K562 (cell line): ENCODE measurements around the gene KLC3. TPM values are rescaled to one million over a fixed set of nuclear protein-coding genes. Genes with fewer than 3 reads are reported as not detected.

Source experiments
- ADNP ChIP-seq: fragments of 200-800 bp; sonication (Bioruptor generic); IDR thresholded peaks from 2 replicates; pipeline ENCODE4 v1.6.1; 2016; ENCODE audit warnings: missing genetic modification characterization, missing compliant biosample characterization
- BRD9 ChIP-seq: fragments of 450-650 bp; IDR thresholded peaks from 2 replicates; pipeline ENCODE4 v1.6.1; 2018; ENCODE audit warnings: low read depth; ENCODE audit not compliant: partially characterized antibody
- CHCHD3 ChIP-seq: fragments of 250-450 bp; sonication (Bioruptor Pico); IDR thresholded peaks from 2 replicates; pipeline ENCODE4 v2.1.2; 2022; ENCODE audit warnings: mild to moderate bottlenecking
- EGR1 ChIP-seq: fragments of 450-650 bp; conservative IDR thresholded peaks from 2 replicates; pipeline ENCODE4 v1.6.1; 2017; ENCODE audit warnings: mild to moderate bottlenecking
- ESRRA ChIP-seq: fragments of 450-650 bp; IDR thresholded peaks from 2 replicates; pipeline ENCODE4 v1.6.1; 2014; ENCODE audit warnings: low read depth, mild to moderate bottlenecking, moderate library complexity, borderline replicate concordance
- FOXA1 ChIP-seq: fragments of 450-650 bp; IDR thresholded peaks from 2 replicates; pipeline ENCODE4 v1.6.1; 2016; ENCODE audit warnings: mild to moderate bottlenecking, borderline replicate concordance
- GTF2A2 ChIP-seq: IDR thresholded peaks from 2 replicates; pipeline ENCODE4 v1.6.1; 2016; ENCODE audit warnings: mild to moderate bottlenecking, missing genetic modification characterization, missing compliant biosample characterization
- HDAC2 ChIP-seq: fragments of 450-650 bp; IDR thresholded peaks from 2 replicates; pipeline ENCODE4 v1.6.1; 2016; ENCODE audit warnings: mild to moderate bottlenecking
- KAT2B ChIP-seq: IDR thresholded peaks from one replicate; pipeline ENCODE4 v1.6.1; 2012; ENCODE audit warnings: low read depth, mild to moderate bottlenecking, control low read depth, inconsistent platforms, low read length, moderate library complexity
- KAT8 ChIP-seq: fragments of 450-650 bp; IDR thresholded peaks from 2 replicates; pipeline ENCODE4 v1.6.1; 2016; ENCODE audit warnings: low read depth, mild to moderate bottlenecking
- MXI1 ChIP-seq: IDR thresholded peaks from 2 replicates; pipeline ENCODE4 v1.6.1; 2011; ENCODE audit warnings: low read depth, mild to moderate bottlenecking, improper control_type of control experiment, low read length
- MYNN ChIP-seq, 2 experiments: sonication (generic); formaldehyde crosslinking in 1 of 2; IDR thresholded peaks; 2 replicates each; pipeline versions ENCODE4 v1.5.0 to v1.6.1; 2016 to 2020; ENCODE audit warnings: antibody characterized with exemption in 1 of 2, missing genetic modification reagents in 1 of 2
- NELFE ChIP-seq: IDR thresholded peaks from 2 replicates; pipeline ENCODE4 v1.6.1; 2011; ENCODE audit warnings: mild to moderate bottlenecking; ENCODE audit not compliant: insufficient read depth, insufficient read length
- PTBP1 ChIP-seq: fragments of 200-400 bp; formaldehyde crosslinking; IDR thresholded peaks from 2 replicates; pipeline ENCODE4 v1.6.1; 2017; ENCODE audit warnings: low read depth, low read length
- RBM25 ChIP-seq: fragments of 200-400 bp; formaldehyde crosslinking; IDR thresholded peaks from 2 replicates; pipeline ENCODE4 v1.6.1; 2018; ENCODE audit warnings: low read length, low read depth, moderate library complexity; ENCODE audit not compliant: severe bottlenecking
- RCOR1 ChIP-seq, 2 experiments: IDR thresholded peaks; 2 replicates each; pipeline ENCODE4 v1.6.1; 2012; ENCODE audit warnings: low read depth in 2 of 2, low read length in 2 of 2, borderline replicate concordance in 1 of 2, improper control_type of control experiment in 1 of 2
- SMAD1 ChIP-seq: fragments of 150-350 bp; IDR thresholded peaks from 2 replicates; pipeline ENCODE4 v1.6.1; 2014; ENCODE audit warnings: low read length, low read depth; ENCODE audit not compliant: partially characterized antibody
- ZFP36 ChIP-seq: fragments of 150-350 bp; IDR thresholded peaks from 2 replicates; pipeline ENCODE4 v1.6.1; 2018; ENCODE audit warnings: low read length, low read depth; ENCODE audit not compliant: partially characterized antibody
- ZNF79 ChIP-seq: fragments of 250-450 bp; sonication (Bioruptor Pico); IDR thresholded peaks from 2 replicates; pipeline ENCODE4 v1.4.0; 2020; ENCODE audit warnings: low read depth, mild to moderate bottlenecking, moderate library complexity
- polyA plus RNA-seq, 8 experiments: library from polyadenylated mRNA; depleted of rRNA in 4 of 8; stranded (reverse) in 5 of 8; unstranded in 3 of 8; fragments of >200 nt; fragmentation: Nextera tagmentation in 2 of 8; fragmentation: Illumina TruSeq in 1 of 8; extraction: Ambion mirVana in 2 of 8; extraction: Trizol in 1 of 8; gene quantifications; 2 replicates each; pipeline versions ENCODE4 v1.2.1 to v1.2.3, GENCODE V29; 2011 to 2014; ENCODE audit warnings: inconsistent platforms in 1 of 8, missing spikeins in 1 of 8
- total RNA-seq, 7 experiments: library from RNA; depleted of rRNA in 6 of 7; stranded (reverse); fragments of >200 nt in 6 of 7; fragmentation: Illumina TruSeq in 2 of 7; extraction: Trizol in 2 of 7; gene quantifications; 2 replicates each; pipeline versions ENCODE4 v1.2.1 to v1.2.3, GENCODE V29; 2011 to 2021; ENCODE audit warnings: low replicate concordance in 1 of 7
- TF ChIP-seq, protein P1 (sequence below): fragments of 450-650 bp; IDR thresholded peaks from 2 replicates; pipeline ENCODE4 v1.6.1; 2017; ENCODE audit warnings: antibody characterized with exemption, mild to moderate bottlenecking
- TF ChIP-seq, protein P2 (sequence below): fragments of 250-450 bp; sonication (Bioruptor Pico); IDR thresholded peaks from 2 replicates; pipeline ENCODE4 v1.4.0; 2020; ENCODE audit warnings: mild to moderate bottlenecking
- TF ChIP-seq, protein P3 (sequence below): fragments of 450-650 bp; formaldehyde crosslinking; IDR thresholded peaks from 2 replicates; pipeline ENCODE4 v1.4.0; 2020; ENCODE audit warnings: mild to moderate bottlenecking, moderate library complexity

Gene KLC3
- total and polyA plus RNA-seq, 9 of the 15 experiments (the other 6 are each of a cell fraction or from before 2014, with no cell fraction given), result 0.03 to 1.2 (median 0.59) TPM; not detected in 3

DNA sequence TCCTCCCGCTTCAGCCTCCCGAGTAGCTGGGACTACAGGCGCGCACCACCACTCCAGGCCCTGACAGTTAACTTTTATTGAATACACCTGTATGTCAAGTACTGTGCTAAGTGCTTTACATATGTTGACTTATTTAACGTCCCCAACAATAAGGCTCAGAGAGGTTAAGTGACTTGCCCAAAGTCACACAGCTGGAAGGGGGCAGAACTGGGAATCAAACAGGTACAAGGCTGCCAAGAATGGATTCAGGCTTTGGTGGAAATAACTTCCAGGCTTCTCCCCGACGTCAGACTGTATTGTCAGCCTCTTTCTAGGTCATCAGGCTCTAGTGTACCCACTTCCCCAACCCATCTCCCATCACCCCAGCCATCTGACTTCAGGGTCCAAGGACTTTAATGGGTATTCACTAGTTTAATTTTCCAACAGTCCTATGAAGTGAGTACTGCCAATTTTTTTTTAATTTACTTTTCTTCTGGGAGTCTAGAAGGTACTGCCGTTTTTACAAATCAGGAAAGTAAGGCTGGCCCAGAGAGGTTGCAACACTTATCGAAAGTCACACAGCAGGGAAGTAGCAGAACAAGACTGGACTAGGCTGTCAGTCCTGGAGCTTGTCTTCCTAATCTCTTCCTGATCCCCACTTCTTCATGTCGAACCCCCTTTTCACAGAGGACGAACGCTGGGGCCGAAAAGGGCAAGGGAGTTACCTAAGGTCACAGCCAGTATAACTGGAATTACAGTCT is 13.0 kb upstream of the KLC3 start (continued):
- TF ChIP-seq, protein P1, sequence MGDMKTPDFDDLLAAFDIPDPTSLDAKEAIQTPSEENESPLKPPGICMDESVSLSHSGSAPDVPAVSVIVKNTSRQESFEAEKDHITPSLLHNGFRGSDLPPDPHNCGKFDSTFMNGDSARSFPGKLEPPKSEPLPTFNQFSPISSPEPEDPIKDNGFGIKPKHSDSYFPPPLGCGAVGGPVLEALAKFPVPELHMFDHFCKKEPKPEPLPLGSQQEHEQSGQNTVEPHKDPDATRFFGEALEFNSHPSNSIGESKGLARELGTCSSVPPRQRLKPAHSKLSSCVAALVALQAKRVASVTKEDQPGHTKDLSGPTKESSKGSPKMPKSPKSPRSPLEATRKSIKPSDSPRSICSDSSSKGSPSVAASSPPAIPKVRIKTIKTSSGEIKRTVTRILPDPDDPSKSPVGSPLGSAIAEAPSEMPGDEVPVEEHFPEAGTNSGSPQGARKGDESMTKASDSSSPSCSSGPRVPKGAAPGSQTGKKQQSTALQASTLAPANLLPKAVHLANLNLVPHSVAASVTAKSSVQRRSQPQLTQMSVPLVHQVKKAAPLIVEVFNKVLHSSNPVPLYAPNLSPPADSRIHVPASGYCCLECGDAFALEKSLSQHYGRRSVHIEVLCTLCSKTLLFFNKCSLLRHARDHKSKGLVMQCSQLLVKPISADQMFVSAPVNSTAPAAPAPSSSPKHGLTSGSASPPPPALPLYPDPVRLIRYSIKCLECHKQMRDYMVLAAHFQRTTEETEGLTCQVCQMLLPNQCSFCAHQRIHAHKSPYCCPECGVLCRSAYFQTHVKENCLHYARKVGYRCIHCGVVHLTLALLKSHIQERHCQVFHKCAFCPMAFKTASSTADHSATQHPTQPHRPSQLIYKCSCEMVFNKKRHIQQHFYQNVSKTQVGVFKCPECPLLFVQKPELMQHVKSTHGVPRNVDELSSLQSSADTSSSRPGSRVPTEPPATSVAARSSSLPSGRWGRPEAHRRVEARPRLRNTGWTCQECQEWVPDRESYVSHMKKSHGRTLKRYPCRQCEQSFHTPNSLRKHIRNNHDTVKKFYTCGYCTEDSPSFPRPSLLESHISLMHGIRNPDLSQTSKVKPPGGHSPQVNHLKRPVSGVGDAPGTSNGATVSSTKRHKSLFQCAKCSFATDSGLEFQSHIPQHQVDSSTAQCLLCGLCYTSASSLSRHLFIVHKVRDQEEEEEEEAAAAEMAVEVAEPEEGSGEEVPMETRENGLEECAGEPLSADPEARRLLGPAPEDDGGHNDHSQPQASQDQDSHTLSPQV, result no peak
- no peak for TF ChIP-seq MYNN (IDR thresholded peaks at IDR 0.05)
- no peak for TF ChIP-seq MYNN (CRISPR knock-in tag; IDR thresholded peaks at IDR 0.05)
- TF ChIP-seq ZFP36, result peak; percentile 79
- no peak for TF ChIP-seq FOXA1
- no peak for TF ChIP-seq KAT2B
- TF ChIP-seq RBM25, result peak; percentile 85
- TF ChIP-seq NELFE, result no peak
- TF ChIP-seq, protein P2, sequence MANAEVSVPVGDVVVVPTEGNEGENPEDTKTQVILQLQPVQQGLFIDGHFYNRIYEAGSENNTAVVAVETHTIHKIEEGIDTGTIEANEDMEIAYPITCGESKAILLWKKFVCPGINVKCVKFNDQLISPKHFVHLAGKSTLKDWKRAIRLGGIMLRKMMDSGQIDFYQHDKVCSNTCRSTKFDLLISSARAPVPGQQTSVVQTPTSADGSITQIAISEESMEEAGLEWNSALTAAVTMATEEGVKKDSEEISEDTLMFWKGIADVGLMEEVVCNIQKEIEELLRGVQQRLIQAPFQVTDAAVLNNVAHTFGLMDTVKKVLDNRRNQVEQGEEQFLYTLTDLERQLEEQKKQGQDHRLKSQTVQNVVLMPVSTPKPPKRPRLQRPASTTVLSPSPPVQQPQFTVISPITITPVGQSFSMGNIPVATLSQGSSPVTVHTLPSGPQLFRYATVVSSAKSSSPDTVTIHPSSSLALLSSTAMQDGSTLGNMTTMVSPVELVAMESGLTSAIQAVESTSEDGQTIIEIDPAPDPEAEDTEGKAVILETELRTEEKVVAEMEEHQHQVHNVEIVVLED (CRISPR knock-in tag), result no peak
- no peak for TF ChIP-seq KAT8
- no peak for TF ChIP-seq MXI1
- TF ChIP-seq, protein P3, sequence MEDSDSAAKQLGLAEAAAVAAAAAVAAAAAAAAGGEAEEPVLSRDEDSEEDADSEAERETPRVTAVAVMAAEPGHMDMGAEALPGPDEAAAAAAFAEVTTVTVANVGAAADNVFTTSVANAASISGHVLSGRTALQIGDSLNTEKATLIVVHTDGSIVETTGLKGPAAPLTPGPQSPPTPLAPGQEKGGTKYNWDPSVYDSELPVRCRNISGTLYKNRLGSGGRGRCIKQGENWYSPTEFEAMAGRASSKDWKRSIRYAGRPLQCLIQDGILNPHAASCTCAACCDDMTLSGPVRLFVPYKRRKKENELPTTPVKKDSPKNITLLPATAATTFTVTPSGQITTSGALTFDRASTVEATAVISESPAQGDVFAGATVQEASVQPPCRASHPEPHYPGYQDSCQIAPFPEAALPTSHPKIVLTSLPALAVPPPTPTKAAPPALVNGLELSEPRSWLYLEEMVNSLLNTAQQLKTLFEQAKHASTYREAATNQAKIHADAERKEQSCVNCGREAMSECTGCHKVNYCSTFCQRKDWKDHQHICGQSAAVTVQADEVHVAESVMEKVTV (CRISPR knock-in tag), result no peak
- no peak for TF ChIP-seq SMAD1
- peak; percentile 62; the same call in 1 of the 2 replicates for TF ChIP-seq HDAC2
- TF ChIP-seq CHCHD3 (CRISPR knock-in tag), result no peak
- TF ChIP-seq EGR1, result no peak
- peak; percentile 91 for TF ChIP-seq ADNP
- TF ChIP-seq PTBP1, result 0 out of 2 replicates have a peak, but pooled peaks have one; percentile 50
- TF ChIP-seq BRD9, result peak; percentile 83
- no peak for TF ChIP-seq ESRRA
- no peak for TF ChIP-seq ZNF79 (CRISPR knock-in tag)
- no peak for TF ChIP-seq GTF2A2 (tag)
- peak in 1 of 2 experiments; percentile 12; a peak in 1 of 4 replicates for TF ChIP-seq RCOR1 (IDR thresholded peaks at IDR 0.05; ENCODE audit: borderline replicate concordance in 1 of 2, low read depth in 2 of 2, low read length in 2 of 2)
